Measurements from ENCODE around the gene CELF5.

CELF5 gene

DNA sequence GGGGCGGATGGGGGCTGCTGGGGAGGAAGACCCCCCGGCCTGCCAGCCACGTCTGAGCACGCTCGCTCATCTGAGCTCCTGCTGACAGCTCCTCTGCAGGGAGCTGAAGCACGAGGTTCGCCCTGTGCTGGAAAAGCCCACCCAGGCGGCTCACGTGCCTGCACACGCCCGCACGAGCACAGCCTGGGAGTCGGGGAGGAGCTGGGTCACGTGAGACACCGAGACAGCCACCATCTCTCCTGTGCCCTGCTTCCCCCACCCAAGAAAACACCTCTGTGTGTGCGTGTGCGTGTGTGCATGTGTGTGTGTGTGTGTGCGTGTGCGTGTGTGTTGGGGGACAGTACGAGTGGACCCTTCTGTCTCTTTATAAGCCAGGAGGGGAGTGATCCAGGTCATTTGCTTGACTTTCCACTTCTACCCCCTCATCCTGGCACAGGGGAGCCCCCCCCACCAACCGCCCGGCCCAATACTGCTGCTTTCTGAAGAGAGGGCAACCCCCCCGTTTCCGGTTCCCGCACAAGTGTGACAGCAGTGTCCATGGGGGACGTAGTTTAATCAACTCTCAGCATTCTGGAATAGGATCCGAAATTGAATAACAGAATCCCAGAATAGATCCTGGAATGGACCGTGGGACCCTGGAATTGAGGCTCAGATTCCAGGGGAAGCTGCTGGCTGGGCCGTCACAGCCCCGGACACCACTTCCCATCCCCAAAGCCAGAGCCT is 42.5 kb downstream of the CELF5 start:
- H3K4me3 ChIP-seq (replicated peaks in 1 of 2; ENCODE audit: low read depth in 2 of 2, low read length in 2 of 2), result no peak overlapping the region
- TF ChIP-seq, protein P1, sequence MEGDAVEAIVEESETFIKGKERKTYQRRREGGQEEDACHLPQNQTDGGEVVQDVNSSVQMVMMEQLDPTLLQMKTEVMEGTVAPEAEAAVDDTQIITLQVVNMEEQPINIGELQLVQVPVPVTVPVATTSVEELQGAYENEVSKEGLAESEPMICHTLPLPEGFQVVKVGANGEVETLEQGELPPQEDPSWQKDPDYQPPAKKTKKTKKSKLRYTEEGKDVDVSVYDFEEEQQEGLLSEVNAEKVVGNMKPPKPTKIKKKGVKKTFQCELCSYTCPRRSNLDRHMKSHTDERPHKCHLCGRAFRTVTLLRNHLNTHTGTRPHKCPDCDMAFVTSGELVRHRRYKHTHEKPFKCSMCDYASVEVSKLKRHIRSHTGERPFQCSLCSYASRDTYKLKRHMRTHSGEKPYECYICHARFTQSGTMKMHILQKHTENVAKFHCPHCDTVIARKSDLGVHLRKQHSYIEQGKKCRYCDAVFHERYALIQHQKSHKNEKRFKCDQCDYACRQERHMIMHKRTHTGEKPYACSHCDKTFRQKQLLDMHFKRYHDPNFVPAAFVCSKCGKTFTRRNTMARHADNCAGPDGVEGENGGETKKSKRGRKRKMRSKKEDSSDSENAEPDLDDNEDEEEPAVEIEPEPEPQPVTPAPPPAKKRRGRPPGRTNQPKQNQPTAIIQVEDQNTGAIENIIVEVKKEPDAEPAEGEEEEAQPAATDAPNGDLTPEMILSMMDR (IDR thresholded peaks at IDR 0.05; ENCODE audit: low read depth, low read length), result no peak
- no peak for DNase-seq (ENCODE audit: low read depth in 2 of 2)

DNA sequence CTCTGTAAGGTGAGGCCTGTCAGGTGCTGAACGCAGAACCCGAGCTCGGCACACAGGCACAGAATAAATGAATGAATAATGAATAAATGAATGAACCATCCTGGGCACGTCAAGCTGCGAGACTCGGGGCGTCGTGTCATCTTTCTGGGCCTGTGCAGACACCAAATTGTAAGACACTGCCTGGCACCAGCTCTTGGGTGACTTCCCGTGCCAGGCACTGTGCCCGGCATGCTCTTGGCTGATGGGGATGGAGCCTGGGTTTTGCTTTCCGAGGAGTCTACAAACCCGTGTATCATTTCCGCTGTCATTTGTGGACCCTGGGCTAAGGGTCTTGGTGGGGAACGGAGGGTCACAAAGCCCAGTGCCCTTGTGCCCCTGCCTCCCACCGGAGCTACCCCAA is 43.9 kb downstream of the CELF5 start:
- TF ChIP-seq, protein P1 (IDR thresholded peaks at IDR 0.05; ENCODE audit: low read depth, low read length), result no peak
- H3K4me3 ChIP-seq (replicated peaks in 1 of 2; ENCODE audit: low read depth in 2 of 2, low read length in 2 of 2), result no peak overlapping the region
- no peak for DNase-seq (ENCODE audit: low read depth in 2 of 2)

DNA sequence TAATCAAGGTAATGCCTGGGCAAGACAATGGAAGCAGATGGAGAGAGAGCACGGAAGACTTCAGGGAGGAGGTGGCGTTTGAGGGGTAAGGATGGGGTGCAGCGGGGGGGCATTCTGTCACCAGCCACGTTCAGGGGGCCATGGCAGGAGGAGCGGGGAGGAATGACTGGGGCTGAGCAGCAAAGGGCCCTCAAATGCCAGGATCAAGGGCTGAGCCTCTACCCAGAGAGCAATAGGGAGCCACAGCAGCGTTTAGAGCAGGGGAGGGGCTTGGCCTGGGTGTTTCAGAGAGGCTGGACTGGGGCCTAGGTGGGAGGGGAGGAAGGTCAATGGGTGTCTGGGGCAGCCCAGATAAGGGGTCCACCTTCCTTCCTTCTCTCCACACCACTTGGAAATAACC is 44.3 kb downstream of the CELF5 start:
- no peak for DNase-seq (ENCODE audit: low read depth in 2 of 2)
- TF ChIP-seq, protein P1 (IDR thresholded peaks at IDR 0.05; ENCODE audit: low read depth, low read length), result no peak
- no peak overlapping the region for H3K4me3 ChIP-seq (replicated peaks in 1 of 2; ENCODE audit: low read depth in 2 of 2, low read length in 2 of 2)

DNA sequence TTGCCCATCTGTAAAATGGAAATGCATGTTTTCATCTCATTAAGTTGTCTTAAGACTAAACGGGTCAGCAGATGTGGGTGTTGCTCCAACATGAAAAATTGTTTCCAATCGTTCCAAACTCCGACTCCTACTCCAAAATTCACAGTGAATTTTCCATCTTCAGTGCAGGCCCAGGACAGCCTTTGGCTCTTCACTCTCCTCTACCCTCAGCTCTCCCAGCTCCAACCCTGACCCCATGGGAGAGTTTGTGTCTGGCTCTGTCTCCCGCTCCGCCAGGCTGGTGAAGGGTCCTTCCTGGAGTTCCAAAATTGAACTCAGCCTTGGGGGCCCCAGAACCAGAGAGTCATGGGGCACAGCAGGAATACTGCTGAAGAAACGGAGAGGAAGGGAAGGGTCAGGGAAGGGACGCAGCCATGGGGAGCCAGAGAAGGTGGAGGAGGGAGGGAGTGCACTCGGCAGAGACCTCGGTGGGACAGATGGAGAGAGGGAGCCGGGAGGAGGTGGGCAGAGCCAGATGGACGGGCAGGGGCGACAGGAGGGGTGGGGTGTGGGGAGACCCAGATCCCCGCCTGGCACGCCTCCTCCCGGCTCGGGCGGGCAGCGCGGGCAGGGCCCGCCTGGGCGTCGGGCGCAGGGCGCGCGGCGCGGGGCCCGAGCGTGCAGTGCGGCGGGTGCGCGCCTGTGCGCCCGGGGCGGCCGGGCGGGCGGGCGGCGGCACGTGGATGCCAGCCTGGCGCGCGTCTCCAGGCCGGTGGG is 45.6 kb downstream of the CELF5 start:
- no peak overlapping the region for H3K4me3 ChIP-seq (replicated peaks in 1 of 2; ENCODE audit: low read depth in 2 of 2, low read length in 2 of 2)
- TF ChIP-seq, protein P1 (IDR thresholded peaks at IDR 0.05; ENCODE audit: low read depth, low read length), result no peak
- no peak for DNase-seq (ENCODE audit: low read depth in 2 of 2)

DNA sequence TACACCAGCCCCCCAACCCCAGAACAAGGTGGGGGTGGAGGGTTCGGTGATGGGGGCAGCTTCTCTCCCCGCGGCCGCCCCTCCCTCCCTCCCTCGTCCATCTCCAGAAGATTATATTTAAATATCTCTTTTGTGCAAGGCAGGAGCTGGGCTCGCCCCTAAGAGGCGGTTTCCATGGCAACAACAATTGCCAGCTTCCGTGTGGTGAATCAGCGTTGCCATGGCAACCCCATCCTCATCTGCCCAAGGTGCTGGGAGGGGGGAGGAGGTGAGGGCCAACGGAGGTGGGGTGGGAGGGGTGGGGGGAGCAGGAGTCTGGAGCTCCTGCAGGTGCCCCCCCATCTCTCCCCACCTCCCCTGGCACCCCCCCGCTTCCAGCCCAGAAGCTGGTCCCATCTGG is 46.4 kb downstream of the CELF5 start:
- DNase-seq (ENCODE audit: low read depth in 2 of 2), result peak; percentile 47 to 62
- no peak overlapping the region for H3K4me3 ChIP-seq (replicated peaks in 1 of 2; ENCODE audit: low read depth in 2 of 2, low read length in 2 of 2)
- TF ChIP-seq, protein P1 (IDR thresholded peaks at IDR 0.05; ENCODE audit: low read depth, low read length), result no peak

DNA sequence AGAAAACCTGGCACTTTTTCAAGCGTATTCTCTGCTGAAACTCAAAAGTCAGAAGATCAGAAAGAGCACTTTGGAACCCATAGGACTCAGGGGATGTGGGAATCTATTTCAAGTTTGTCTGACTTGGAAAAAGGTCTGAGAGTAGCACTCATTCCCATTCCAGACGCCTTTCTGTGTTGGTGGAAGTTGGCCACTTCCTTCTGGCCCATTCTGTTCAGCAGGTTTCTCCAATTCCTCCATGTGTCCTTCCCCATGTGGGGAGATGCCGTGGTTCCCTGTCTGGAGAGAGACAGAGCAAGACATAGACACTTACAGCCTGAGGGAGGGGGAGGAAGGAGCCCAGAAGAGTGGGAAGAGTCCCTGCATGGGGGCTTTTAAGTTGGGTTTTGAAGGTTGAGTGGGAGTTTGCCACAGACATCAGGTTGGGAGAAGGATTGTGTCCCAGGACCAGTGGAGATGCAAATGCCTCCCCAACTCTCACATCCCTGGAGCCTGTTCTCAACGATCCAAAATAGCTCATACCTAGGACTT is 48.0 kb downstream of the CELF5 start:
- H3K4me3 ChIP-seq (replicated peaks in 1 of 2; ENCODE audit: low read depth in 2 of 2, low read length in 2 of 2), result no peak overlapping the region
- TF ChIP-seq, protein P1 (IDR thresholded peaks at IDR 0.05; ENCODE audit: low read depth, low read length), result no peak
- DNase-seq (ENCODE audit: low read depth in 2 of 2), result no peak
